Inferior parietal cortex (tissue), 1 donor: ENCODE measurements around the gene PHYHIPL.
"Not testable (repeated sequence)": the region's sequence is repeated elsewhere in the genome, so short reads cannot be mapped to it uniquely, and the experiment has no call there.

Experiments used
- DNase-seq: peaks from one replicate; pipeline ENCODE4 v3.0.0-alpha.2; 2016; ENCODE audit errors: extremely low spot score

PHYHIPL gene

GRCh38 chr10:59190332-59190731 is 13.9 kb downstream of the PHYHIPL start:
- no peak for DNase-seq

- no peak for DNase-seq
These were observed 29.8 kb downstream of the PHYHIPL start for GRCh38 chr10:59206204-59206720.

- no peak for DNase-seq
These were observed 35.9 kb downstream of the PHYHIPL start for GRCh38 chr10:59212301-59212798.

- no peak for DNase-seq
These were observed 37.7 kb downstream of the PHYHIPL start for GRCh38 chr10:59214160-59214559.

- DNase-seq: no peak
These were observed 39.9 kb downstream of the PHYHIPL start for GRCh38 chr10:59216178-59216869.

GRCh38 chr10:59222788-59223187 is 46.3 kb downstream of the PHYHIPL start:
- no peak for DNase-seq

GRCh38 chr10:59223597-59223996 is 47.2 kb downstream of the PHYHIPL start:
- not testable (repeated sequence) for DNase-seq

- DNase-seq: no peak
These were observed 48.8 kb downstream of the PHYHIPL start for GRCh38 chr10:59225211-59225610.

- DNase-seq: no peak
These were observed 50.8 kb downstream of the PHYHIPL start for GRCh38 chr10:59227136-59227673.

- no peak for DNase-seq
These were observed 53.0 kb downstream of the PHYHIPL start for GRCh38 chr10:59229441-59229840.

- no peak for DNase-seq
These were observed 57.8 kb downstream of the PHYHIPL start for GRCh38 chr10:59234194-59234593.

GRCh38 chr10:59234816-59235429 is 58.5 kb downstream of the PHYHIPL start:
- DNase-seq: peak; percentile 63

GRCh38 chr10:59236064-59236697 is 59.7 kb downstream of the PHYHIPL start:
- DNase-seq: no peak

GRCh38 chr10:59237775-59238174 is 61.3 kb downstream of the PHYHIPL start:
- no peak for DNase-seq

- DNase-seq: not testable (repeated sequence)
These were observed 62.7 kb downstream of the PHYHIPL start for GRCh38 chr10:59239108-59239507.

- peak; percentile 82 for DNase-seq
These were observed 64.2 kb downstream of the PHYHIPL start for GRCh38 chr10:59240582-59241183.

GRCh38 chr10:59242057-59242456 is 65.6 kb downstream of the PHYHIPL start:
- DNase-seq: no peak

- DNase-seq: no peak
These were observed 66.5 kb downstream of the PHYHIPL start for GRCh38 chr10:59242991-59243390.

GRCh38 chr10:59243611-59244195 is 67.3 kb downstream of the PHYHIPL start:
- DNase-seq: no peak

GRCh38 chr10:59244871-59245270 is 68.4 kb downstream of the PHYHIPL start:
- DNase-seq: no peak

- no peak for DNase-seq
These were observed 69.2 kb downstream of the PHYHIPL start for GRCh38 chr10:59245686-59246085.

- no peak for DNase-seq
These were observed 76.0 kb downstream of the PHYHIPL start for GRCh38 chr10:59252491-59252890.
